Liver (tissue), 3 donors: ENCODE results near the gene S100A12.

Experiments used
- EGR1 ChIP-seq, 2 donors: IDR thresholded peaks; 2 replicates each; pipeline ENCODE4 v1.6.1; 2016 to 2018; ENCODE audit warnings: antibody characterized with exemption in 2 of 2, low read depth in 2 of 2
- FOXA2 ChIP-seq: IDR thresholded peaks from 2 replicates; pipeline ENCODE4 v1.6.1; 2016; ENCODE audit warnings: antibody characterized with exemption
- JUND ChIP-seq, 2 donors: IDR thresholded peaks; 2 replicates each; pipeline ENCODE4 v1.6.1; 2016; ENCODE audit warnings: antibody characterized with exemption in 2 of 2
- RAD21 ChIP-seq, 2 donors: IDR thresholded peaks; 2 replicates each; pipeline ENCODE4 v1.6.1; 2016; ENCODE audit warnings: antibody characterized with exemption in 2 of 2, mild to moderate bottlenecking in 2 of 2
- TF ChIP-seq, protein P1 (sequence below): fragments of 150-350 bp; IDR thresholded peaks from 2 replicates; pipeline ENCODE4 v1.5.1; 2017; ENCODE audit warnings: improper control_type of control experiment, low read depth, low read length; ENCODE audit not compliant: missing input control
- TF ChIP-seq, protein P2 (sequence below): IDR thresholded peaks from 2 replicates; pipeline ENCODE4 v1.6.1; 2016; ENCODE audit warnings: antibody characterized with exemption
- TF ChIP-seq, protein P3 (sequence below): IDR thresholded peaks from 2 replicates; pipeline ENCODE4 v1.6.1; 2016; ENCODE audit warnings: antibody characterized with exemption
- donor health status: healthy.
- donor health status: healthy.

DNA sequence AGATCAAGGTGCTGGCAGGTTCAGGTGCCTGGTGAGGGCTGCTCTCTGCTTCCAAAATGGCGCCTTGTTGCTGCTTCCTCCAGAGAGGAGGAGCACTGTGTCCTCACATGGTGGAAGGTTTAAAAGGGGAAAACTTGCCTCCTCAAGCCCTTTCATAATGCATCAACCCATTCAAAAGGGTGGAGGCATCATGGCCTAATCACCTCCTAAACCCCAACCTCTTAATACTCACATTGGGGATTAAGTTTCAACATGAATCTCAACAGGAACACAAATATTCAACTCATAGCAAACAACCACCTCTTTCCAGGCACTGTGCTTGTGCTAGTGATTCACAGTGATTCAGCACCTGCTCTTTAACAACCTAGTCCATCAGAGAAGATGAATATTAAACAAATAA lies 4.2 kb downstream of the S100A12 start:
- TF ChIP-seq, protein P1, sequence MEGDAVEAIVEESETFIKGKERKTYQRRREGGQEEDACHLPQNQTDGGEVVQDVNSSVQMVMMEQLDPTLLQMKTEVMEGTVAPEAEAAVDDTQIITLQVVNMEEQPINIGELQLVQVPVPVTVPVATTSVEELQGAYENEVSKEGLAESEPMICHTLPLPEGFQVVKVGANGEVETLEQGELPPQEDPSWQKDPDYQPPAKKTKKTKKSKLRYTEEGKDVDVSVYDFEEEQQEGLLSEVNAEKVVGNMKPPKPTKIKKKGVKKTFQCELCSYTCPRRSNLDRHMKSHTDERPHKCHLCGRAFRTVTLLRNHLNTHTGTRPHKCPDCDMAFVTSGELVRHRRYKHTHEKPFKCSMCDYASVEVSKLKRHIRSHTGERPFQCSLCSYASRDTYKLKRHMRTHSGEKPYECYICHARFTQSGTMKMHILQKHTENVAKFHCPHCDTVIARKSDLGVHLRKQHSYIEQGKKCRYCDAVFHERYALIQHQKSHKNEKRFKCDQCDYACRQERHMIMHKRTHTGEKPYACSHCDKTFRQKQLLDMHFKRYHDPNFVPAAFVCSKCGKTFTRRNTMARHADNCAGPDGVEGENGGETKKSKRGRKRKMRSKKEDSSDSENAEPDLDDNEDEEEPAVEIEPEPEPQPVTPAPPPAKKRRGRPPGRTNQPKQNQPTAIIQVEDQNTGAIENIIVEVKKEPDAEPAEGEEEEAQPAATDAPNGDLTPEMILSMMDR, result no peak
- TF ChIP-seq JUND (IDR thresholded peaks at IDR 0.05) (no peak), RAD21 (IDR thresholded peaks at IDR 0.05) (no peak), EGR1 (IDR thresholded peaks at IDR 0.05; ENCODE audit: low read depth in 2 of 2) (no peak), FOXA2 (no peak)
- TF ChIP-seq, protein P2, sequence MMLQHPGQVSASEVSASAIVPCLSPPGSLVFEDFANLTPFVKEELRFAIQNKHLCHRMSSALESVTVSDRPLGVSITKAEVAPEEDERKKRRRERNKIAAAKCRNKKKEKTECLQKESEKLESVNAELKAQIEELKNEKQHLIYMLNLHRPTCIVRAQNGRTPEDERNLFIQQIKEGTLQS, result no peak
- TF ChIP-seq, protein P3, sequence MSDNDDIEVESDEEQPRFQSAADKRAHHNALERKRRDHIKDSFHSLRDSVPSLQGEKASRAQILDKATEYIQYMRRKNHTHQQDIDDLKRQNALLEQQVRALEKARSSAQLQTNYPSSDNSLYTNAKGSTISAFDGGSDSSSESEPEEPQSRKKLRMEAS, result no peak
